Upper lobe of right lung (tissue), 1 donor: ENCODE results near the gene USB1. TPM values are rescaled to one million over a fixed set of nuclear protein-coding genes. Genes with fewer than 3 reads are reported as not detected.

ENCODE experiments used
- ATAC-seq: fragments of 200-7000 bp; cut with Tn5 transposase; one replicate; pipeline ENCODE4 v1.9.1; 2020; ENCODE audit warnings: mild to moderate bottlenecking, moderate library complexity
- DNase-seq: peaks from one replicate; pipeline ENCODE4 v3.0.0-alpha.2; 2020
- H3K27ac ChIP-seq: fragments of 200-600 bp; one replicate; pipeline ENCODE4 v1.8.0; 2022
- H3K27me3 ChIP-seq: fragments of 200-600 bp; one replicate; pipeline ENCODE4 v1.8.0; 2022; ENCODE audit warnings: mild to moderate bottlenecking
- H3K36me3 ChIP-seq: fragments of 200-600 bp; one replicate; pipeline ENCODE4 v1.8.0; 2022
- H3K4me1 ChIP-seq: fragments of 200-600 bp; one replicate; pipeline ENCODE4 v1.8.0; 2022
- H3K4me3 ChIP-seq: fragments of 200-600 bp; one replicate; pipeline ENCODE4 v1.8.0; 2022; ENCODE audit warnings: mild to moderate bottlenecking
- H3K9me3 ChIP-seq: fragments of 200-600 bp; one replicate; pipeline ENCODE4 v1.8.0; 2022
- CTCF ChIP-seq: fragments of 200-600 bp; IDR thresholded peaks from one replicate; pipeline ENCODE4 v1.8.0; 2022; ENCODE audit warnings: antibody characterized with exemption
- intact Hi-C: fragments of 100-400 bp; cut with DNase I; formaldehyde crosslinking; loops from one replicate; pipeline ENCODE4 v1.11.0; 2022
- total RNA-seq: library from RNA; stranded (reverse); fragmentation: NEBNext Ultra II Directional; extraction: Animal tissue kit (Norgen Biotek cat#: 25700); gene quantifications from one replicate; pipeline ENCODE4 v1.2.1, GENCODE V29; 2021
- donor health status: DM: no; HTN: yes; CAD: no; lungs with severe emphysema.

USB1 gene
- total RNA-seq, 1 donor from 2014 or later = 37.4 TPM

GRCh38 chr16:58044266-58045019, 43.2 kb downstream of the USB1 start:
- H3K4me1 ChIP-seq = peaks cover 17% of the 10 kb centered on the region
- peaks cover 22% of the 10 kb centered on the region for H3K36me3 ChIP-seq
- DNase-seq = no peak
- no peaks in the 10 kb centered on the region for H3K9me3 ChIP-seq
- no peaks in the 10 kb centered on the region for H3K27me3 ChIP-seq
- no peak for ATAC-seq
- no peak for TF ChIP-seq CTCF
- intact Hi-C loops = no loop called here
- H3K27ac ChIP-seq = no peak overlapping the region
- no peak overlapping the region for H3K4me3 ChIP-seq

DNA sequence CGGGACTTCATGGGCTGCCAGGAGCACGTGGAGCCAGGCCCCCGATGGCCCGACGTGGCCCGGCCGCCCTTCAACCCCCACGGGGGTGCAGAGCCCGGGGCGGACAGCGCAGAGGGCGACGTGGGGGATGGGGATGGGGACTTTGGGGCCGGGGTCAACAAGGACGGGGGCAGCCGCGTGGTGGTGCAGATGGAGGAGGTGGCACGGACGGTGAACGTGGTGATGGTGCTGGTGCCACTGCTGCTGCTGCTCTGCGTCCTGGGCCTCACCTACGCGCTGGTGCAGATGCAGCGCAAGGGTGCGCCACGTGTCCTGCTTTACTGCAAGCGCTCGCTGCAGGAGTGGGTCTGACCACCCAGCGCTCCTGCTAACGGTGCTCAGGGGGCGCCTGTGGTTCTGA, 43.9 kb downstream of the USB1 start:
- Histone ChIP-seq H3K27ac (no peak overlapping the region), H3K4me3 (no peak overlapping the region), H3K4me1 (peaks cover 17% of the 10 kb centered on the region), H3K27me3 (no peaks in the 10 kb centered on the region), H3K36me3 (peaks cover 18% of the 10 kb centered on the region), H3K9me3 (no peaks in the 10 kb centered on the region)
- no peak for ATAC-seq
- TF ChIP-seq CTCF = no peak
- intact Hi-C loops = no loop called here
- DNase-seq = no peak

- no peak for DNase-seq
- no peak overlapping the region for H3K4me3 ChIP-seq
- TF ChIP-seq CTCF = no peak
- no peaks in the 10 kb centered on the region for H3K9me3 ChIP-seq
- peak; percentile 36 for ATAC-seq
- peaks cover 9% of the 10 kb centered on the region for H3K36me3 ChIP-seq
- intact Hi-C loops = no loop called here
- peaks cover 17% of the 10 kb centered on the region for H3K4me1 ChIP-seq
- H3K27ac ChIP-seq = no peak overlapping the region
- H3K27me3 ChIP-seq = no peaks in the 10 kb centered on the region
Observed at GRCh38 chr16:58046054-58046881, 45.1 kb downstream of the USB1 start.

- intact Hi-C loops = no loop called here
- no peak for DNase-seq
Observed at GRCh38 chr16:58046936-58047335, 45.7 kb downstream of the USB1 start.

More at GRCh38 chr16:58046936-58047335, 45.7 kb downstream of the USB1 start:
- peaks cover 9% of the 10 kb centered on the region for H3K36me3 ChIP-seq
- peaks cover 17% of the 10 kb centered on the region for H3K4me1 ChIP-seq
- peak; percentile 3 for ATAC-seq
- no peak for TF ChIP-seq CTCF
- no peaks in the 10 kb centered on the region for H3K27me3 ChIP-seq
- H3K9me3 ChIP-seq = no peaks in the 10 kb centered on the region
- no peak overlapping the region for H3K27ac ChIP-seq
- H3K4me3 ChIP-seq = no peak overlapping the region
